Fibroblast of lung (primary cell): ENCODE data around the gene DLG2. TPM values are rescaled to one million over a fixed set of nuclear protein-coding genes. Genes with fewer than 3 reads are reported as not detected.
"Not testable (repeated sequence)": the region's sequence is repeated elsewhere in the genome, so short reads cannot be mapped to it uniquely, and the experiment has no call there.

Experiments used
- DNase-seq, 2 donors: peaks; one replicate each; pipeline versions ENCODE4 v3.0.0 to v3.0.0-alpha.2; 2010; ENCODE audit warnings: low read depth in 2 of 2
- H2AFZ ChIP-seq: 2 replicates; pipeline ENCODE4 v1.5.1; 2012; ENCODE audit warnings: low read length, control low read depth, inconsistent platforms
- H3K27ac ChIP-seq: 2 replicates; pipeline ENCODE4 v1.5.1; 2011; ENCODE audit warnings: low read length, control low read depth; ENCODE audit not compliant: insufficient read depth
- H3K27me3 ChIP-seq: 2 replicates; pipeline ENCODE4 v1.5.1; 2011; ENCODE audit warnings: mild to moderate bottlenecking, low read length; ENCODE audit not compliant: control insufficient read depth, insufficient read depth
- H3K36me3 ChIP-seq: 2 replicates; pipeline ENCODE4 v1.5.1; 2011; ENCODE audit warnings: low read length; ENCODE audit not compliant: control insufficient read depth, insufficient read depth
- H3K4me1 ChIP-seq: 2 replicates; pipeline ENCODE4 v1.5.1; 2011; ENCODE audit warnings: low read length; ENCODE audit not compliant: control insufficient read depth, insufficient read depth; ENCODE audit errors: extremely low read depth
- H3K4me2 ChIP-seq: 2 replicates; pipeline ENCODE4 v1.5.1; 2011; ENCODE audit warnings: low read length, control low read depth; ENCODE audit not compliant: insufficient read depth; ENCODE audit errors: extremely low read depth
- H3K4me3 ChIP-seq, 4 experiments: fragments of 200-600 bp in 1 of 4; sonication (generic) in 1 of 4; replicated peaks in 1 of 4; 2 replicates each; pipeline ENCODE4 v1.5.1; 2011 to 2016; ENCODE audit warnings: low read length in 4 of 4, low read depth in 3 of 4, mild to moderate bottlenecking in 3 of 4, control low read depth in 2 of 4, inconsistent platforms in 1 of 4, mixed read lengths in 1 of 4; ENCODE audit not compliant: insufficient read depth in 1 of 4; ENCODE audit errors: control extremely low read depth in 1 of 4
- H3K79me2 ChIP-seq: 2 replicates; pipeline ENCODE4 v1.5.1; 2012; ENCODE audit warnings: mild to moderate bottlenecking, low read length, inconsistent platforms; ENCODE audit not compliant: control insufficient read depth, insufficient read depth
- H3K9ac ChIP-seq: 2 replicates; pipeline ENCODE4 v1.5.1; 2011; ENCODE audit warnings: mild to moderate bottlenecking, low read length, control low read depth; ENCODE audit not compliant: insufficient read depth
- H3K9me3 ChIP-seq: 2 replicates; pipeline ENCODE4 v1.5.1; 2012; ENCODE audit warnings: low read depth, low read length; ENCODE audit not compliant: control insufficient read depth, insufficient read depth
- H4K20me1 ChIP-seq: 2 replicates; pipeline ENCODE4 v1.5.1; 2011; ENCODE audit warnings: low read length; ENCODE audit not compliant: control insufficient read depth, insufficient read depth; ENCODE audit errors: extremely low read depth
- CTCF ChIP-seq, 2 donors: IDR thresholded peaks in 1 of 2; conservative IDR thresholded peaks in 1 of 2; 1 replicate in 1 of 2; 2 replicates in 1 of 2; pipeline ENCODE4 v1.5.1; 2011 to 2012; ENCODE audit warnings: low read length in 2 of 2, control low read depth in 1 of 2, inconsistent platforms in 1 of 2, low read depth in 1 of 2, mild to moderate bottlenecking in 1 of 2
- EZH2 ChIP-seq: IDR thresholded peaks from 2 replicates; pipeline ENCODE4 v1.5.1; 2012; ENCODE audit warnings: low read length, control low read depth, mild to moderate bottlenecking; ENCODE audit errors: missing control alignments
- polyA plus RNA-seq, 2 donors: library from polyadenylated mRNA; depleted of rRNA in 1 of 2; stranded (reverse) in 1 of 2; unstranded in 1 of 2; fragments of >200 nt; gene quantifications; 2 replicates each; pipeline ENCODE4 v1.2.1, GENCODE V29; 2011 to 2012; ENCODE audit warnings: missing spikeins in 1 of 2
- total RNA-seq: library from RNA; depleted of rRNA; stranded (reverse); fragments of >200 nt; gene quantifications from 2 replicates; pipeline ENCODE4 v1.2.1, GENCODE V29; 2014

The DLG2 gene
- total and polyA plus RNA-seq, 2 donors (not counting 1 experiment from before 2014, with no cell fraction given) = 0.77 to 2.3 TPM

DNA sequence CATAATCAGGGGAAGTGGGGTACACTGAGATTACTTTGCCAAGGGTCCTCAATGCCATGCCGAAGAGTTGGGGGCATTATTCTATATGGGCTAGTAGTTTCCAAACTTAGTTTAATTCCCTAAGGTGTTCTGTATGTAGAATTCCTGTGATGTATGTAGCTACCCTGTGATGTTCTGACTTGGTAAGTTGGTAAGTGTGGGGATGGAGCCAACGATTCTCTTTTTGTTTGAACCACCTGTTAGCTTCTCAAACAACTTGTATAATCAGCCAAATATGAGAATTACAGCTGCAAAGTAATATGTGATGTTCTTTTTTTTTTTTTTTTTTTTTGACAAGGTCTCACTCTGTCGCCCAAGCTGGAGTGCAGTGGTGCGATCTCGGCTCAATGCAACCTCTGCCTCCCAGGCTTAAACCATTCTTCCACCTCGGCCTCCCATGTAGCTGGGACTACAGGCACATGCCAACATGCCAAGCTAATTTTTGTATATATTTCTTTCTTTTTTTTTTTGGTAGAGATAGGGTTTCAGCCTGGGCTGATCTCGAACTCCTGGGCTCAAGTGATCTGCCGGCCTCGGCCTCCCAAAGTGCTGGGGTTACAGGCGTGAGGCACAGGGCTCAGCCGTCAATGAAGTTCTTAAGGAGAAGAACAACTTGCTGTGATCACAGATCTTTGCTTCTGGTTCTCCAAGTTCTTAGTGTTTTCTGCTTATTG, 2025.8 kb downstream of the DLG2 start:
- Histone ChIP-seq H3K4me3 (no peak overlapping the region), H3K9ac (no peak overlapping the region), H3K79me2 (no peaks in the 10 kb centered on the region), H3K36me3 (no peaks in the 10 kb centered on the region), H2AFZ (no peak overlapping the region), H3K9me3 (no peaks in the 10 kb centered on the region), H3K27ac (no peak overlapping the region), H3K27me3 (no peaks in the 10 kb centered on the region), H3K4me2 (no peak overlapping the region), H3K4me1 (no peaks in the 10 kb centered on the region), H4K20me1 (no peaks in the 10 kb centered on the region)
- TF ChIP-seq CTCF (conservative IDR thresholded peaks at IDR 0.05 in 1 of 2, IDR thresholded peaks at IDR 0.05 in 1 of 2; ENCODE audit: low read depth in 1 of 2, low read length in 2 of 2) = no peak
- no peak for TF ChIP-seq EZH2
- no peak for DNase-seq

DNA sequence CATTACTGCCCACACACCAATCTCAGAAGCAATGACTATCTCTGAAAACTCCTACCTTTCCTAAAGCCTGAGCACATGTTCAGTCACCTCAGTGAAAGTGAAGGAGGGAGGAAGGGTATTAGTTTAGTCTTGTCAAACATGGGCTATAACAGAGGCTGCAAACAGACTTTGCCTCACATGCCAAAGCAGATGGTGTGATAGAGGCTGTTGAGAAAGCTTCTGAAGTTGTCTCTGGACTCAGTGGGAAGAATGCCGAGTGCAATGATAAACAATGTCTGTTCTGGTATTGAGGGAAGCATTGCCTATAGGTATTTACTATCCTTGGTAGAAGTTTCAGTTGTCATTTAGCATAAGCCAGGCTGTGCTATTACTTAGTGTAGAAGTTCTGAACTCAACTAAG, 2026.5 kb downstream of the DLG2 start:
- H3K27me3 ChIP-seq = no peaks in the 10 kb centered on the region
- H3K79me2 ChIP-seq = no peaks in the 10 kb centered on the region
- no peak overlapping the region for H3K9ac ChIP-seq
- H3K36me3 ChIP-seq = no peaks in the 10 kb centered on the region
- H3K4me1 ChIP-seq = no peaks in the 10 kb centered on the region
- no peak overlapping the region for H2AFZ ChIP-seq
- no peak overlapping the region for H3K27ac ChIP-seq
- TF ChIP-seq EZH2 = no peak
- no peak for TF ChIP-seq CTCF (conservative IDR thresholded peaks at IDR 0.05 in 1 of 2, IDR thresholded peaks at IDR 0.05 in 1 of 2; ENCODE audit: low read depth in 1 of 2, low read length in 2 of 2)
- no peak overlapping the region for H3K4me3 ChIP-seq
- H4K20me1 ChIP-seq = no peaks in the 10 kb centered on the region
- no peak for DNase-seq
- H3K9me3 ChIP-seq = no peaks in the 10 kb centered on the region
- no peak overlapping the region for H3K4me2 ChIP-seq

DNA sequence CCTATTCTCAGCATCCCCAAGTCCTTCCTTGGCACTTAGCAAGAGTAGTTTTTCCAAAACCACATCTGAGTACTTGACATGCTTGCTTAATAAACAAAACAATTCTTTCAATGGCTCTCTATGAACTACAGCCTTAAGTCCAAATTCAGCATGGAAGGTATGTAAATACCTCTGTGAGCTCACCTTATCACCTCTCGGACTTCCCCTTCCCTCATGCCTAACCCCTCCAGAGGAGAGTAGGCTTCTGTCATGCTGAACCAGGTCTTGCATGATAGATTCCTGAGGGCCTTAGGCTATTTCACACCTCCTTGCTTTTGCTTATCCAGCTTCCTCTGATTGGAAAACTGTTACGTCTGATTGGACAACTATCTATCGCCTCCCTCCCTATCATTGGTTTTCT, 2028.1 kb downstream of the DLG2 start:
- H3K4me3 ChIP-seq = no peak overlapping the region
- H3K27me3 ChIP-seq = no peaks in the 10 kb centered on the region
- H3K4me2 ChIP-seq = no peak overlapping the region
- no peak overlapping the region for H3K27ac ChIP-seq
- no peak overlapping the region for H3K9ac ChIP-seq
- no peaks in the 10 kb centered on the region for H4K20me1 ChIP-seq
- no peak overlapping the region for H2AFZ ChIP-seq
- no peak for DNase-seq
- H3K36me3 ChIP-seq = no peaks in the 10 kb centered on the region
- TF ChIP-seq CTCF (conservative IDR thresholded peaks at IDR 0.05 in 1 of 2, IDR thresholded peaks at IDR 0.05 in 1 of 2; ENCODE audit: low read depth in 1 of 2, low read length in 2 of 2) = no peak
- TF ChIP-seq EZH2 = no peak
- no peaks in the 10 kb centered on the region for H3K4me1 ChIP-seq
- no peaks in the 10 kb centered on the region for H3K79me2 ChIP-seq
- no peaks in the 10 kb centered on the region for H3K9me3 ChIP-seq

DNA sequence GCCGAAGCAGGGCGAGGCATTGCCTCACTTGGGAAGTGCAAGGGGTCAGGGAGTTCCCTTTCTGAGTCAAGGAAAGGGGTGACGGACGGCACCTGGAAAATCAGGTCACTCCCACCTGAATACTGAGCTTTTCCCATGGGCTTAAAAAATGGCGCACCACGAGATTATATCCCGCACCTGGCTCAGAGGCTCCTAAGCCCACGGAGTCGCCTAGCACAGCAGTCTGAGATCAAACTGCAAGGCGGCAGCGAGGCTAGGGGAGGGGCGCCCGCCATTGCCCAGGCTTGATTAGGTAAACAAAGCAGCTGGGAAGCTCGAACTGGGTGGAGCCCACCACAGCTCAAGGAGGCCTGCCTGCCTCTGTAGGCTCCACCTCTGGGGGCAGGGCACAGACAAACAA, 2039.3 kb downstream of the DLG2 start:
- not testable (repeated sequence) for H3K9ac ChIP-seq, H3K27me3 ChIP-seq, H3K4me1 ChIP-seq, H3K4me2 ChIP-seq, H3K36me3 ChIP-seq, H3K4me3 ChIP-seq, H3K9me3 ChIP-seq, H3K79me2 ChIP-seq, H4K20me1 ChIP-seq, DNase-seq, H2AFZ ChIP-seq, H3K27ac ChIP-seq
